ENCODE results near the gene KNOP1. TPM values are rescaled to one million over a fixed set of nuclear protein-coding genes. Genes with fewer than 3 reads are reported as not detected.
A peak's percentile ranks its signal among the peaks of the same experiment; 100 is the strongest.

The KNOP1 gene
- total and polyA plus RNA-seq, 2 of the 13 experiments (the other 11 are each of a cell fraction or from before 2014, with no cell fraction given), result 21.2 to 57.5 TPM

DNA sequence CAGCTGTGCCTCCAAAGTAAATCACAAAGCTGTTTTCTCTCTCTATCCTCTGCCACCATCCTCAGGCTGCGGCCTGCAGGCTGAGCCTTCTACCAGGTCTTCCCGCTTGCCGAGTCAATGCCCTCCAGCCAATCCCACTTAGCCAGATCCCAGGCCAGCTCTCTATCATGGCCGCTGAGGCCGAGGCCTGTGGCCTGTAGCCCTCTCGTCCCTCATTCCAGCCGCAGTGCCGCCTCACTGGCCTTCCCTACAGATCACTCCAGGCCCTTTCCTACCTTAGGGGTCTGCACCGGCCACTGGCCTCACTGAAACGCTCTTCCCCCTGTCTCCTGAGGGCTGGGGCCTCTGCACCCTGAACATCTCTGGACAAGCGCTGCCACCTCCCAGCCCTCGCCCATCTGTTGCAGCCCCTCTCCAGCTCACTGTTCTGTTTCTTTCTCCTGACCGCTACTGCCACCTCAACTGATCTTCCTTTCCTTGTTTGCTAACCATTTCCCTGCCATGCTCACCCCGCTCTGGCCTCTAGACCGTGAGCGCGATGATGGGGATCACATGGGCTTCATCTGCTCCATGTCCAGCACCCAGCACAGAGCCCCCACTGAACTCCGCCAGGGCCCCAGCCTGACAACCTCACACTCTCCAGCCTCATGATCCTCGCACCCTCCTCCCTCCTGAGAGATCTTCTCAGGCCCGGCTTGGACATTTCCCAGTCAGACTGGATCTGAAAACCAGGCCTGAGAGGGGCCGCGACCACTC, 8.5 kb downstream of the KNOP1 start:
- WGBS (ENCODE audit: low lambda C conversion rate), result 97% methylated on average over 22 of the region's 22 CpGs
- no peaks in the 10 kb centered on the region for H3K27me3 ChIP-seq (ENCODE audit: control insufficient read depth in 1 of 2, insufficient read depth in 2 of 2, low read length in 2 of 2)
- BruUV-seq (replicated peaks), result no TSS peak
- in situ Hi-C loops (cut with HindIII; ENCODE audit: extremely low pct_ligation_motif_present, low pct_unique_long_range_greater_than_20kb) (no loop called here), intact Hi-C loops (cut with micrococcal nuclease; ENCODE audit: unreplicated experiment) (no loop called here)
- ATAC-seq (no peak), DNase-seq (ENCODE audit: low spot score) (no peak), FAIRE-seq (no peak)
- peaks cover 4% of the 10 kb centered on the region for H4K20me1 ChIP-seq (ENCODE audit: insufficient read depth, low read length)
- H3K9me3 ChIP-seq (ENCODE audit: low read length), result no peaks in the 10 kb centered on the region
- no peak overlapping the region for H3K4me3 ChIP-seq (replicated peaks in 1 of 3; ENCODE audit: insufficient read depth in 1 of 3, low read depth in 2 of 3, low read length in 3 of 3)
- no peak overlapping the region for H3K4me2 ChIP-seq (ENCODE audit: low read depth, low read length)
- CTCF ChIA-PET (ENCODE audit: low intra/inter-chr PET ratio, low total read pairs), result no interaction called here
- H3K4me1 ChIP-seq (ENCODE audit: insufficient read depth, low read length), result peaks cover 24% of the 10 kb centered on the region
- peaks cover 56 to 69% of the 10 kb centered on the region in 2 experiments for H3K36me3 ChIP-seq (replicated peaks in 1 of 2; ENCODE audit: control insufficient read depth in 1 of 2, insufficient read depth in 2 of 2, low read length in 2 of 2)
- POLR2A ChIA-PET, result interaction anchor here (1.5 kb wide), 1 partner anchor 21 kb away, joined by 3 read pairs; no protein-coding TSS in a partner anchor
- no peak overlapping the region for H3K9ac ChIP-seq (ENCODE audit: insufficient read depth, low read depth, low read length)
- H3K27ac ChIP-seq (ENCODE audit: extremely low read length, insufficient read depth, low read length), result no peak overlapping the region
- peaks cover 7% of the 10 kb centered on the region for H3K79me2 ChIP-seq (ENCODE audit: insufficient read depth, low read length)
- H2AFZ ChIP-seq (ENCODE audit: low read length), result no peak overlapping the region
- TF ChIP-seq RBM22 (optimal IDR thresholded peaks at IDR 0.05; ENCODE audit: low read length) (peak; percentile 54), ZNF616 (CRISPR knock-in tag; IDR thresholded peaks at IDR 0.05; ENCODE audit: low read depth) (no peak), ZNF101 (CRISPR knock-in tag; IDR thresholded peaks at IDR 0.05; ENCODE audit: borderline replicate concordance, low read depth) (no peak), ZNF839 (CRISPR knock-in tag; IDR thresholded peaks at IDR 0.05; ENCODE audit: borderline replicate concordance) (no peak), ZFY (CRISPR knock-in tag; IDR thresholded peaks at IDR 0.05) (0 out of 2 replicates have a peak, but pooled peaks have one; percentile 20), ZNF746 (CRISPR knock-in tag; IDR thresholded peaks at IDR 0.05) (no peak), RCOR2 (CRISPR knock-in tag; IDR thresholded peaks at IDR 0.05) (no peak), HCFC1 (IDR thresholded peaks at IDR 0.05; ENCODE audit: low read depth, low read length) (0 out of 2 replicates have a peak, but pooled peaks have one; percentile 8), ZSCAN12 (CRISPR knock-in tag; IDR thresholded peaks at IDR 0.05) (no peak), ZNF781 (CRISPR knock-in tag; IDR thresholded peaks at IDR 0.05; ENCODE audit: borderline replicate concordance, not compliant biosample characterization) (no peak), ZSCAN29 (CRISPR knock-in tag; conservative IDR thresholded peaks at IDR 0.05) (no peak), ZNF780A (CRISPR knock-in tag; IDR thresholded peaks at IDR 0.05) (no peak), ZBTB7A (CRISPR knock-in tag; IDR thresholded peaks at IDR 0.05) (no peak)
- TF ChIP-seq, protein P1, sequence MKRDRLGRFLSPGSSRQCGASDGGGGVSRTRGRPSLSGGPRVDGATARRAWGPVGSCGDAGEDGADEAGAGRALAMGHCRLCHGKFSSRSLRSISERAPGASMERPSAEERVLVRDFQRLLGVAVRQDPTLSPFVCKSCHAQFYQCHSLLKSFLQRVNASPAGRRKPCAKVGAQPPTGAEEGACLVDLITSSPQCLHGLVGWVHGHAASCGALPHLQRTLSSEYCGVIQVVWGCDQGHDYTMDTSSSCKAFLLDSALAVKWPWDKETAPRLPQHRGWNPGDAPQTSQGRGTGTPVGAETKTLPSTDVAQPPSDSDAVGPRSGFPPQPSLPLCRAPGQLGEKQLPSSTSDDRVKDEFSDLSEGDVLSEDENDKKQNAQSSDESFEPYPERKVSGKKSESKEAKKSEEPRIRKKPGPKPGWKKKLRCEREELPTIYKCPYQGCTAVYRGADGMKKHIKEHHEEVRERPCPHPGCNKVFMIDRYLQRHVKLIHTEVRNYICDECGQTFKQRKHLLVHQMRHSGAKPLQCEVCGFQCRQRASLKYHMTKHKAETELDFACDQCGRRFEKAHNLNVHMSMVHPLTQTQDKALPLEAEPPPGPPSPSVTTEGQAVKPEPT (CRISPR knock-in tag; IDR thresholded peaks at IDR 0.05; ENCODE audit: low read depth), result no peak
- TF ChIP-seq, protein P2, sequence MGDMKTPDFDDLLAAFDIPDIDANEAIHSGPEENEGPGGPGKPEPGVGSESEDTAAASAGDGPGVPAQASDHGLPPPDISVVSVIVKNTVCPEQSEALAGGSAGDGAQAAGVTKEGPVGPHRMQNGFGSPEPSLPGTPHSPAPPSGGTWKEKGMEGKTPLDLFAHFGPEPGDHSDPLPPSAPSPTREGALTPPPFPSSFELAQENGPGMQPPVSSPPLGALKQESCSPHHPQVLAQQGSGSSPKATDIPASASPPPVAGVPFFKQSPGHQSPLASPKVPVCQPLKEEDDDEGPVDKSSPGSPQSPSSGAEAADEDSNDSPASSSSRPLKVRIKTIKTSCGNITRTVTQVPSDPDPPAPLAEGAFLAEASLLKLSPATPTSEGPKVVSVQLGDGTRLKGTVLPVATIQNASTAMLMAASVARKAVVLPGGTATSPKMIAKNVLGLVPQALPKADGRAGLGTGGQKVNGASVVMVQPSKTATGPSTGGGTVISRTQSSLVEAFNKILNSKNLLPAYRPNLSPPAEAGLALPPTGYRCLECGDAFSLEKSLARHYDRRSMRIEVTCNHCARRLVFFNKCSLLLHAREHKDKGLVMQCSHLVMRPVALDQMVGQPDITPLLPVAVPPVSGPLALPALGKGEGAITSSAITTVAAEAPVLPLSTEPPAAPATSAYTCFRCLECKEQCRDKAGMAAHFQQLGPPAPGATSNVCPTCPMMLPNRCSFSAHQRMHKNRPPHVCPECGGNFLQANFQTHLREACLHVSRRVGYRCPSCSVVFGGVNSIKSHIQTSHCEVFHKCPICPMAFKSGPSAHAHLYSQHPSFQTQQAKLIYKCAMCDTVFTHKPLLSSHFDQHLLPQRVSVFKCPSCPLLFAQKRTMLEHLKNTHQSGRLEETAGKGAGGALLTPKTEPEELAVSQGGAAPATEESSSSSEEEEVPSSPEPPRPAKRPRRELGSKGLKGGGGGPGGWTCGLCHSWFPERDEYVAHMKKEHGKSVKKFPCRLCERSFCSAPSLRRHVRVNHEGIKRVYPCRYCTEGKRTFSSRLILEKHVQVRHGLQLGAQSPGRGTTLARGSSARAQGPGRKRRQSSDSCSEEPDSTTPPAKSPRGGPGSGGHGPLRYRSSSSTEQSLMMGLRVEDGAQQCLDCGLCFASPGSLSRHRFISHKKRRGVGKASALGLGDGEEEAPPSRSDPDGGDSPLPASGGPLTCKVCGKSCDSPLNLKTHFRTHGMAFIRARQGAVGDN (CRISPR knock-in tag; IDR thresholded peaks at IDR 0.05), result no peak
- TF ChIP-seq, protein P3, sequence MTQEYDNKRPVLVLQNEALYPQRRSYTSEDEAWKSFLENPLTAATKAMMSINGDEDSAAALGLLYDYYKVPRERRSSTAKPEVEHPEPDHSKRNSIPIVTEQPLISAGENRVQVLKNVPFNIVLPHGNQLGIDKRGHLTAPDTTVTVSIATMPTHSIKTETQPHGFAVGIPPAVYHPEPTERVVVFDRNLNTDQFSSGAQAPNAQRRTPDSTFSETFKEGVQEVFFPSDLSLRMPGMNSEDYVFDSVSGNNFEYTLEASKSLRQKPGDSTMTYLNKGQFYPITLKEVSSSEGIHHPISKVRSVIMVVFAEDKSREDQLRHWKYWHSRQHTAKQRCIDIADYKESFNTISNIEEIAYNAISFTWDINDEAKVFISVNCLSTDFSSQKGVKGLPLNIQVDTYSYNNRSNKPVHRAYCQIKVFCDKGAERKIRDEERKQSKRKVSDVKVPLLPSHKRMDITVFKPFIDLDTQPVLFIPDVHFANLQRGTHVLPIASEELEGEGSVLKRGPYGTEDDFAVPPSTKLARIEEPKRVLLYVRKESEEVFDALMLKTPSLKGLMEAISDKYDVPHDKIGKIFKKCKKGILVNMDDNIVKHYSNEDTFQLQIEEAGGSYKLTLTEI (CRISPR knock-in tag; conservative IDR thresholded peaks at IDR 0.05), result no peak

Measured in HepG2 (cell line).